ENCODE results near the gene IER5L.

DNA sequence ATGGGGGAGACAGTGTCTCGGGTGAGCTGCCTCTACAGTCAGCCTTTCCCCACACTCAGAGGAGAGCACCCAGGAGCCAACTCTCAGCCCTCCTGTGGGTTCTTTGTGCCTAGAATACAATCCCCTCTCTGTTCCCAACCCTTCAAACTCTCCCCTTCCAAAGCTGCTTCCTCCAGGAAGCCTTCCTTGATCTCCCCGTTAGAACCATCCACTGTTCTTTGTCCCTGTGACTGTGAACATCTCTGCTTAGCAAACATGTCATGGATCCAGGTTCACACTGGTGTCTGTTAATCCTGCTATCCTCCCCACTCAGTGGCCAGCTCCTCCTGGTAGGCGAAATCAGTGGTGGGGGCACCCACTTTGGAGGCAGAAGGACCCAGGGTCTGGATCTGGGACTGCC, 16.2 kb upstream of the IER5L start:
- TF ChIP-seq, protein P1, sequence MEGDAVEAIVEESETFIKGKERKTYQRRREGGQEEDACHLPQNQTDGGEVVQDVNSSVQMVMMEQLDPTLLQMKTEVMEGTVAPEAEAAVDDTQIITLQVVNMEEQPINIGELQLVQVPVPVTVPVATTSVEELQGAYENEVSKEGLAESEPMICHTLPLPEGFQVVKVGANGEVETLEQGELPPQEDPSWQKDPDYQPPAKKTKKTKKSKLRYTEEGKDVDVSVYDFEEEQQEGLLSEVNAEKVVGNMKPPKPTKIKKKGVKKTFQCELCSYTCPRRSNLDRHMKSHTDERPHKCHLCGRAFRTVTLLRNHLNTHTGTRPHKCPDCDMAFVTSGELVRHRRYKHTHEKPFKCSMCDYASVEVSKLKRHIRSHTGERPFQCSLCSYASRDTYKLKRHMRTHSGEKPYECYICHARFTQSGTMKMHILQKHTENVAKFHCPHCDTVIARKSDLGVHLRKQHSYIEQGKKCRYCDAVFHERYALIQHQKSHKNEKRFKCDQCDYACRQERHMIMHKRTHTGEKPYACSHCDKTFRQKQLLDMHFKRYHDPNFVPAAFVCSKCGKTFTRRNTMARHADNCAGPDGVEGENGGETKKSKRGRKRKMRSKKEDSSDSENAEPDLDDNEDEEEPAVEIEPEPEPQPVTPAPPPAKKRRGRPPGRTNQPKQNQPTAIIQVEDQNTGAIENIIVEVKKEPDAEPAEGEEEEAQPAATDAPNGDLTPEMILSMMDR (IDR thresholded peaks at IDR 0.05), result no peak
- no peak for TF ChIP-seq TCF12 (IDR thresholded peaks at IDR 0.05)
- TF ChIP-seq, protein P2, sequence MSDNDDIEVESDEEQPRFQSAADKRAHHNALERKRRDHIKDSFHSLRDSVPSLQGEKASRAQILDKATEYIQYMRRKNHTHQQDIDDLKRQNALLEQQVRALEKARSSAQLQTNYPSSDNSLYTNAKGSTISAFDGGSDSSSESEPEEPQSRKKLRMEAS (IDR thresholded peaks at IDR 0.05; ENCODE audit: low read depth), result no peak
- no peak for TF ChIP-seq GABPA (IDR thresholded peaks at IDR 0.05; ENCODE audit: low read depth)
- TF ChIP-seq, protein P3, sequence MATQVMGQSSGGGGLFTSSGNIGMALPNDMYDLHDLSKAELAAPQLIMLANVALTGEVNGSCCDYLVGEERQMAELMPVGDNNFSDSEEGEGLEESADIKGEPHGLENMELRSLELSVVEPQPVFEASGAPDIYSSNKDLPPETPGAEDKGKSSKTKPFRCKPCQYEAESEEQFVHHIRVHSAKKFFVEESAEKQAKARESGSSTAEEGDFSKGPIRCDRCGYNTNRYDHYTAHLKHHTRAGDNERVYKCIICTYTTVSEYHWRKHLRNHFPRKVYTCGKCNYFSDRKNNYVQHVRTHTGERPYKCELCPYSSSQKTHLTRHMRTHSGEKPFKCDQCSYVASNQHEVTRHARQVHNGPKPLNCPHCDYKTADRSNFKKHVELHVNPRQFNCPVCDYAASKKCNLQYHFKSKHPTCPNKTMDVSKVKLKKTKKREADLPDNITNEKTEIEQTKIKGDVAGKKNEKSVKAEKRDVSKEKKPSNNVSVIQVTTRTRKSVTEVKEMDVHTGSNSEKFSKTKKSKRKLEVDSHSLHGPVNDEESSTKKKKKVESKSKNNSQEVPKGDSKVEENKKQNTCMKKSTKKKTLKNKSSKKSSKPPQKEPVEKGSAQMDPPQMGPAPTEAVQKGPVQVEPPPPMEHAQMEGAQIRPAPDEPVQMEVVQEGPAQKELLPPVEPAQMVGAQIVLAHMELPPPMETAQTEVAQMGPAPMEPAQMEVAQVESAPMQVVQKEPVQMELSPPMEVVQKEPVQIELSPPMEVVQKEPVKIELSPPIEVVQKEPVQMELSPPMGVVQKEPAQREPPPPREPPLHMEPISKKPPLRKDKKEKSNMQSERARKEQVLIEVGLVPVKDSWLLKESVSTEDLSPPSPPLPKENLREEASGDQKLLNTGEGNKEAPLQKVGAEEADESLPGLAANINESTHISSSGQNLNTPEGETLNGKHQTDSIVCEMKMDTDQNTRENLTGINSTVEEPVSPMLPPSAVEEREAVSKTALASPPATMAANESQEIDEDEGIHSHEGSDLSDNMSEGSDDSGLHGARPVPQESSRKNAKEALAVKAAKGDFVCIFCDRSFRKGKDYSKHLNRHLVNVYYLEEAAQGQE (IDR thresholded peaks at IDR 0.05; ENCODE audit: low read depth, low read length), result no peak
- no peak for TF ChIP-seq EZH2phosphoT487 (IDR thresholded peaks at IDR 0.05; ENCODE audit: borderline replicate concordance, low read depth)
- no peak for TF ChIP-seq RAD21 (IDR thresholded peaks at IDR 0.05; ENCODE audit: low read length)
- TF ChIP-seq, protein P4, sequence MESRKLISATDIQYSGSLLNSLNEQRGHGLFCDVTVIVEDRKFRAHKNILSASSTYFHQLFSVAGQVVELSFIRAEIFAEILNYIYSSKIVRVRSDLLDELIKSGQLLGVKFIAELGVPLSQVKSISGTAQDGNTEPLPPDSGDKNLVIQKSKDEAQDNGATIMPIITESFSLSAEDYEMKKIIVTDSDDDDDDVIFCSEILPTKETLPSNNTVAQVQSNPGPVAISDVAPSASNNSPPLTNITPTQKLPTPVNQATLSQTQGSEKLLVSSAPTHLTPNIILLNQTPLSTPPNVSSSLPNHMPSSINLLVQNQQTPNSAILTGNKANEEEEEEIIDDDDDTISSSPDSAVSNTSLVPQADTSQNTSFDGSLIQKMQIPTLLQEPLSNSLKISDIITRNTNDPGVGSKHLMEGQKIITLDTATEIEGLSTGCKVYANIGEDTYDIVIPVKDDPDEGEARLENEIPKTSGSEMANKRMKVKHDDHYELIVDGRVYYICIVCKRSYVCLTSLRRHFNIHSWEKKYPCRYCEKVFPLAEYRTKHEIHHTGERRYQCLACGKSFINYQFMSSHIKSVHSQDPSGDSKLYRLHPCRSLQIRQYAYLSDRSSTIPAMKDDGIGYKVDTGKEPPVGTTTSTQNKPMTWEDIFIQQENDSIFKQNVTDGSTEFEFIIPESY (IDR thresholded peaks at IDR 0.05; ENCODE audit: borderline replicate concordance, low read depth), result no peak
- no peak for TF ChIP-seq SIN3A (IDR thresholded peaks at IDR 0.05; ENCODE audit: borderline replicate concordance, low read depth, low read length)
- TF ChIP-seq, protein P5, sequence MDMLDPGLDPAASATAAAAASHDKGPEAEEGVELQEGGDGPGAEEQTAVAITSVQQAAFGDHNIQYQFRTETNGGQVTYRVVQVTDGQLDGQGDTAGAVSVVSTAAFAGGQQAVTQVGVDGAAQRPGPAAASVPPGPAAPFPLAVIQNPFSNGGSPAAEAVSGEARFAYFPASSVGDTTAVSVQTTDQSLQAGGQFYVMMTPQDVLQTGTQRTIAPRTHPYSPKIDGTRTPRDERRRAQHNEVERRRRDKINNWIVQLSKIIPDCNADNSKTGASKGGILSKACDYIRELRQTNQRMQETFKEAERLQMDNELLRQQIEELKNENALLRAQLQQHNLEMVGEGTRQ (IDR thresholded peaks at IDR 0.05; ENCODE audit: borderline replicate concordance, low read depth, low read length), result no peak
- no peak for TF ChIP-seq MXI1 (IDR thresholded peaks at IDR 0.05; ENCODE audit: low read depth, low read length)
- TF ChIP-seq YY1 (IDR thresholded peaks at IDR 0.05; ENCODE audit: low read depth), result no peak
- TF ChIP-seq NRF1 (IDR thresholded peaks at IDR 0.05; ENCODE audit: low read depth, low read length), result no peak

Data from SK-N-SH (cell line).